Colon (tissue), 2 donors: ENCODE results near the gene DUSP1.

Source experiments
- FAIRE-seq: peaks from 2 replicates; lab custom pipeline; 2012; peaks lifted over from hg19 to GRCh38; lab: Jason Lieb, UNC
- donor health status: control.
- donor health status: control.

Gene DUSP1

GRCh38 chr5:172777881-172778814 is 7.2 kb upstream of the DUSP1 start:
- no peak for FAIRE-seq

GRCh38 chr5:172776235-172776594 is 5.2 kb upstream of the DUSP1 start:
- FAIRE-seq: no peak

GRCh38 chr5:172775326-172776234 is 4.6 kb upstream of the DUSP1 start:
- no peak for FAIRE-seq

GRCh38 chr5:172774561-172775315 is 3.7 kb upstream of the DUSP1 start:
- no peak for FAIRE-seq

- FAIRE-seq: no peak
These were observed 2.8 kb upstream of the DUSP1 start for GRCh38 chr5:172773481-172774469.

GRCh38 chr5:172772112-172772906 is 1.3 kb upstream of the DUSP1 start:
- FAIRE-seq: no peak

- no peak for FAIRE-seq
These were observed 580 bp upstream of the DUSP1 start for GRCh38 chr5:172771439-172772111.

- FAIRE-seq: no peak
These were observed 671 bp downstream of the DUSP1 start for GRCh38 chr5:172770374-172770674.

GRCh38 chr5:172769616-172770373 is 1.2 kb downstream of the DUSP1 start:
- FAIRE-seq: no peak

GRCh38 chr5:172769342-172769615 is 1.7 kb downstream of the DUSP1 start:
- no peak for FAIRE-seq

GRCh38 chr5:172768573-172769341 is 2.2 kb downstream of the DUSP1 start:
- FAIRE-seq: no peak

GRCh38 chr5:172768098-172768572 is 2.9 kb downstream of the DUSP1 start:
- no peak for FAIRE-seq

GRCh38 chr5:172766287-172767108 is 4.5 kb downstream of the DUSP1 start:
- FAIRE-seq: no peak

- FAIRE-seq: no peak
These were observed 5.2 kb downstream of the DUSP1 start for GRCh38 chr5:172765766-172766286.

GRCh38 chr5:172764861-172765765 is 5.9 kb downstream of the DUSP1 start:
- FAIRE-seq: peak; percentile 10

- no peak for FAIRE-seq
These were observed 7.9 kb downstream of the DUSP1 start for GRCh38 chr5:172763120-172763464.
